HCT116 (cell line): ENCODE measurements around the gene HK1. TPM values are rescaled to one million over a fixed set of nuclear protein-coding genes. Genes with fewer than 3 reads are reported as not detected.

Source experiments
- ATAC-seq: fragments of 200-7000 bp; cut with Tn5 transposase; 2 replicates; pipeline ENCODE4 v1.9.1; 2020; ENCODE audit warnings: mild to moderate bottlenecking, moderate library complexity
- BruUV-seq: library from RNA; stranded (reverse); fragments of 400-500 nt; replicated peaks from 2 replicates; lab custom pipeline; 2021; lab: Mats Ljungman, UMichigan
- CTCF ChIA-PET: fragments of 300-600 bp; sonication (Branson Sonifier 250); formaldehyde crosslinking; loops from one replicate; lab custom pipeline; 2021; ENCODE audit warnings: antibody characterized with exemption; lab: Charles Lee
- POLR2A ChIA-PET: fragments of 300-600, 350-600 bp; sonication (Branson Sonifier 250); formaldehyde crosslinking; loops from one replicate; lab custom pipeline; 2021; ENCODE audit warnings: antibody characterized with exemption; lab: Charles Lee
- RAD21 ChIA-PET, 2 experiments: fragments of 300-600 bp; sonication (Branson Sonifier 250); formaldehyde crosslinking; loops; one replicate each; lab custom pipeline; 2023; ENCODE audit warnings: low total read pairs in 2 of 2; ENCODE audit not compliant: uncharacterized antibody in 2 of 2, unreplicated experiment in 2 of 2, low non-redundant PET in 1 of 2; lab: Charles Lee
- DNase-seq: peaks from one replicate; pipeline ENCODE4 v3.0.0-alpha.2; 2010; ENCODE audit warnings: low read depth, low spot score
- H2AFZ ChIP-seq: fragments of 200-600 bp; shearing (Covaris generic), sonication (generic); 2 replicates; pipeline ENCODE4 v1.6.1; 2017; ENCODE audit warnings: low read depth, mixed run types, mixed read lengths, antibody characterized with exemption, low read length; ENCODE audit not compliant: poor library complexity, severe bottlenecking
- H3K27ac ChIP-seq: 2 replicates; pipeline ENCODE4 v1.5.1; 2012; ENCODE audit warnings: low read depth, low read length
- H3K27me3 ChIP-seq: fragments of 200-600 bp; sonication (generic); 2 replicates; pipeline ENCODE4 v1.6.1; 2016; ENCODE audit warnings: mixed run types, low read length, mixed read lengths; ENCODE audit not compliant: insufficient read depth
- H3K36me3 ChIP-seq, 2 experiments: fragments of 200-500 bp in 1 of 2; fragments of 200-600 bp in 1 of 2; sonication (Bioruptor generic) in 1 of 2; sonication (generic) in 1 of 2; 2 replicates each; pipeline versions ENCODE4 v1.5.1 to v1.6.1; 2014 to 2016; ENCODE audit warnings: low read length in 2 of 2, inconsistent platforms in 1 of 2, mixed read lengths in 1 of 2, mixed run types in 1 of 2; ENCODE audit not compliant: insufficient read depth in 2 of 2, control insufficient read depth in 1 of 2
- H3K4me1 ChIP-seq, 2 experiments: fragments of 200-600 bp in 1 of 2; sonication (generic) in 1 of 2; 2 replicates each; pipeline versions ENCODE4 v1.5.1 to v1.6.1; 2012 to 2017; ENCODE audit warnings: low read length in 2 of 2, inconsistent platforms in 1 of 2, mild to moderate bottlenecking in 1 of 2, mixed read lengths in 1 of 2, mixed run types in 1 of 2, moderate library complexity in 1 of 2; ENCODE audit not compliant: insufficient read depth in 2 of 2, control insufficient read depth in 1 of 2
- H3K4me2 ChIP-seq: fragments of 200-600 bp; sonication (generic); 2 replicates; pipeline ENCODE4 v1.6.1; 2017; ENCODE audit warnings: mixed run types, low read length, mixed read lengths
- H3K4me3 ChIP-seq, 2 experiments: fragments of 200-600 bp in 1 of 2; sonication (generic) in 1 of 2; replicated peaks in 1 of 2; 2 replicates each; pipeline ENCODE4 v1.5.1; 2011 to 2016; ENCODE audit warnings: low read length in 2 of 2, control low read depth in 1 of 2, low read depth in 1 of 2, mild to moderate bottlenecking in 1 of 2, mixed read lengths in 1 of 2, mixed run types in 1 of 2
- H3K79me2 ChIP-seq: fragments of 200-600 bp; sonication (generic); 2 replicates; pipeline ENCODE4 v1.6.1; 2017; ENCODE audit warnings: mild to moderate bottlenecking, mixed run types, low read length, moderate library complexity, mixed read lengths; ENCODE audit not compliant: insufficient read depth
- H3K9ac ChIP-seq: fragments of 200-600 bp; sonication (generic); 2 replicates; pipeline ENCODE4 v1.6.1; 2016; ENCODE audit warnings: low read length, mixed read lengths
- H3K9me2 ChIP-seq: fragments of 200-600 bp; sonication (generic), shearing (Covaris generic); 2 replicates; pipeline ENCODE4 v1.6.1; 2017; ENCODE audit warnings: mixed run types, mild to moderate bottlenecking, moderate library complexity; ENCODE audit not compliant: insufficient read depth
- H3K9me3 ChIP-seq, 2 experiments: fragments of 200-500 bp in 1 of 2; fragments of 200-600 bp in 1 of 2; sonication (Bioruptor generic) in 1 of 2; sonication (generic) in 1 of 2; 2 replicates each; pipeline ENCODE4 v1.6.1; 2014 to 2017; ENCODE audit warnings: low read length in 2 of 2, mixed read lengths in 2 of 2, inconsistent platforms in 1 of 2, low read depth in 1 of 2, mild to moderate bottlenecking in 1 of 2, mixed run types in 1 of 2, moderate library complexity in 1 of 2; ENCODE audit not compliant: control insufficient read depth in 1 of 2, insufficient read depth in 1 of 2
- H4K20me1 ChIP-seq: fragments of 200-600 bp; sonication (generic), shearing (Covaris generic); 2 replicates; pipeline ENCODE4 v1.6.1; 2017; ENCODE audit warnings: mixed run types, mild to moderate bottlenecking, moderate library complexity; ENCODE audit not compliant: insufficient read depth
- CBX3 ChIP-seq: IDR thresholded peaks from 2 replicates; pipeline ENCODE4 v1.6.1; 2012; ENCODE audit warnings: low read depth
- EGR1 ChIP-seq: IDR thresholded peaks from 2 replicates; pipeline ENCODE4 v1.6.1; 2012; ENCODE audit warnings: low read depth
- EZH2 ChIP-seq: fragments of 200-600 bp; sonication (generic); IDR thresholded peaks from 2 replicates; pipeline ENCODE4 v1.6.1; 2017; ENCODE audit warnings: antibody characterized with exemption, mixed run types
- FOSL1 ChIP-seq: IDR thresholded peaks from 2 replicates; pipeline ENCODE4 v1.6.1; 2012; ENCODE audit warnings: low read depth
- JUND ChIP-seq: IDR thresholded peaks from 2 replicates; pipeline ENCODE4 v1.6.1; 2012
- POLR2A ChIP-seq: IDR thresholded peaks from 2 replicates; pipeline ENCODE4 v1.7.0; 2011; ENCODE audit warnings: borderline replicate concordance; ENCODE audit not compliant: insufficient read depth, insufficient read length; ENCODE audit errors: extremely low read depth
- POLR2AphosphoS5 ChIP-seq: IDR thresholded peaks from 2 replicates; pipeline ENCODE4 v1.6.1; 2011; ENCODE audit warnings: mild to moderate bottlenecking, low read depth, low read length, moderate library complexity
- SRF ChIP-seq: IDR thresholded peaks from 2 replicates; pipeline ENCODE4 v1.6.1; 2012; ENCODE audit warnings: low read depth
- TCF7L2 ChIP-seq: IDR thresholded peaks from 2 replicates; pipeline ENCODE4 v1.7.0; 2011; ENCODE audit warnings: borderline replicate concordance, inconsistent platforms; ENCODE audit not compliant: insufficient read depth, insufficient read length; ENCODE audit errors: extremely low read depth
- YY1 ChIP-seq: IDR thresholded peaks from 2 replicates; pipeline ENCODE4 v1.6.1; 2011; ENCODE audit warnings: low read length, low read depth, moderate library complexity, mild to moderate bottlenecking; ENCODE audit not compliant: insufficient replicate concordance; ENCODE audit errors: extremely low read depth
- ZBTB33 ChIP-seq: IDR thresholded peaks from 2 replicates; pipeline ENCODE4 v1.6.1; 2011; ENCODE audit warnings: mild to moderate bottlenecking, low read length, moderate library complexity; ENCODE audit not compliant: insufficient replicate concordance; ENCODE audit errors: extremely low read depth
- ZFX ChIP-seq: fragments of 450-650 bp; IDR thresholded peaks from 2 replicates; pipeline ENCODE4 v1.6.1; 2017
- ZNF274 ChIP-seq: fragments of 200-500 bp; sonication (Bioruptor generic); IDR thresholded peaks from 2 replicates; pipeline ENCODE4 v1.6.1; 2014; ENCODE audit warnings: mild to moderate bottlenecking, low read depth, low read length, inconsistent platforms
- intact Hi-C: fragments of 100-400 bp; cut with micrococcal nuclease; formaldehyde crosslinking; loops from 2 replicates; pipeline ENCODE4 v1.10.0; 2022
- total RNA-seq: library from RNA; stranded (reverse); gene quantifications from one replicate; pipeline ENCODE4 v1.2.1, GENCODE V29; 2021; ENCODE audit not compliant: unreplicated experiment
- TF ChIP-seq, protein P1 (sequence below), 3 experiments: fragments of 200-600 bp in 1 of 3; sonication (generic) in 1 of 3; IDR thresholded peaks in 2 of 3; conservative IDR thresholded peaks in 1 of 3; 2 replicates each; pipeline ENCODE4 v1.5.1; 2012 to 2017; ENCODE audit warnings: low read depth in 2 of 3, low read length in 2 of 3, antibody characterized with exemption in 1 of 3, borderline replicate concordance in 1 of 3, control low read depth in 1 of 3, mild to moderate bottlenecking in 1 of 3, mixed read lengths in 1 of 3, mixed run types in 1 of 3, moderate library complexity in 1 of 3; ENCODE audit not compliant: insufficient read depth in 1 of 3
- TF ChIP-seq, protein P2 (sequence below): IDR thresholded peaks from 2 replicates; pipeline ENCODE4 v1.6.1; 2012
- TF ChIP-seq, protein P3 (sequence below): IDR thresholded peaks from 2 replicates; pipeline ENCODE4 v1.6.1; 2012

The HK1 gene
- total RNA-seq, 1 experiment from 2014 or later: 50.3 TPM

GRCh38 chr10:69422676-69423075, 144.4 kb downstream of the HK1 start:
- H3K36me3 ChIP-seq: no peaks in the 10 kb centered on the region
- H3K79me2 ChIP-seq: no peaks in the 10 kb centered on the region
- ChIA-PET POLR2A (no interaction called here), RAD21 (interaction anchor here in 1 of 2 experiments (0.7 kb wide), 1 partner anchor 85 kb away, joined by 3 read pairs; no protein-coding TSS in a partner anchor), CTCF (interaction anchor here (0.8 kb wide), 1 partner anchor 14 kb away, joined by 3 read pairs; no protein-coding TSS in a partner anchor)
- H3K9ac ChIP-seq: no peak overlapping the region
- TF ChIP-seq SRF: no peak
- TF ChIP-seq, protein P1, sequence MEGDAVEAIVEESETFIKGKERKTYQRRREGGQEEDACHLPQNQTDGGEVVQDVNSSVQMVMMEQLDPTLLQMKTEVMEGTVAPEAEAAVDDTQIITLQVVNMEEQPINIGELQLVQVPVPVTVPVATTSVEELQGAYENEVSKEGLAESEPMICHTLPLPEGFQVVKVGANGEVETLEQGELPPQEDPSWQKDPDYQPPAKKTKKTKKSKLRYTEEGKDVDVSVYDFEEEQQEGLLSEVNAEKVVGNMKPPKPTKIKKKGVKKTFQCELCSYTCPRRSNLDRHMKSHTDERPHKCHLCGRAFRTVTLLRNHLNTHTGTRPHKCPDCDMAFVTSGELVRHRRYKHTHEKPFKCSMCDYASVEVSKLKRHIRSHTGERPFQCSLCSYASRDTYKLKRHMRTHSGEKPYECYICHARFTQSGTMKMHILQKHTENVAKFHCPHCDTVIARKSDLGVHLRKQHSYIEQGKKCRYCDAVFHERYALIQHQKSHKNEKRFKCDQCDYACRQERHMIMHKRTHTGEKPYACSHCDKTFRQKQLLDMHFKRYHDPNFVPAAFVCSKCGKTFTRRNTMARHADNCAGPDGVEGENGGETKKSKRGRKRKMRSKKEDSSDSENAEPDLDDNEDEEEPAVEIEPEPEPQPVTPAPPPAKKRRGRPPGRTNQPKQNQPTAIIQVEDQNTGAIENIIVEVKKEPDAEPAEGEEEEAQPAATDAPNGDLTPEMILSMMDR (IDR thresholded peaks at IDR 0.05 in 2 of 3, conservative IDR thresholded peaks at IDR 0.05 in 1 of 3; ENCODE audit: borderline replicate concordance in 1 of 3, insufficient read depth in 1 of 3, low read depth in 2 of 3, low read length in 2 of 3): no peak
- TF ChIP-seq JUND: no peak
- TF ChIP-seq ZBTB33: no peak
- no peak for TF ChIP-seq POLR2AphosphoS5
- no peak for TF ChIP-seq FOSL1
- no peak for TF ChIP-seq TCF7L2
- no peak for TF ChIP-seq EGR1
- no peak for TF ChIP-seq ZFX
- no peak for TF ChIP-seq CBX3
- TF ChIP-seq YY1: no peak
- TF ChIP-seq ZNF274: no peak
- TF ChIP-seq, protein P2, sequence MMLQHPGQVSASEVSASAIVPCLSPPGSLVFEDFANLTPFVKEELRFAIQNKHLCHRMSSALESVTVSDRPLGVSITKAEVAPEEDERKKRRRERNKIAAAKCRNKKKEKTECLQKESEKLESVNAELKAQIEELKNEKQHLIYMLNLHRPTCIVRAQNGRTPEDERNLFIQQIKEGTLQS: no peak
- TF ChIP-seq, protein P3, sequence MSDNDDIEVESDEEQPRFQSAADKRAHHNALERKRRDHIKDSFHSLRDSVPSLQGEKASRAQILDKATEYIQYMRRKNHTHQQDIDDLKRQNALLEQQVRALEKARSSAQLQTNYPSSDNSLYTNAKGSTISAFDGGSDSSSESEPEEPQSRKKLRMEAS: no peak
- TF ChIP-seq EZH2: no peak
- no peak for TF ChIP-seq POLR2A
- ATAC-seq (no peak), DNase-seq (no peak)
- H3K4me3 ChIP-seq: no peak overlapping the region
- H2AFZ ChIP-seq: no peak overlapping the region
- no peaks in the 10 kb centered on the region for H3K9me2 ChIP-seq
- peaks cover 3 to 23% of the 10 kb centered on the region in 2 experiments; a peak in 2 of 4 replicates for H3K4me1 ChIP-seq
- no TSS peak for BruUV-seq
- H3K27me3 ChIP-seq: no peaks in the 10 kb centered on the region
- no peak overlapping the region for H3K4me2 ChIP-seq
- H4K20me1 ChIP-seq: no peaks in the 10 kb centered on the region
- no peak overlapping the region for H3K27ac ChIP-seq
- intact Hi-C loops: loop anchor here (10.0 kb wide), 1 partner anchor 292 kb away; no protein-coding TSS in a partner anchor
- H3K9me3 ChIP-seq: no peaks in the 10 kb centered on the region
